WTC11 (cell line): ENCODE data around the gene KCNQ2. TPM values are rescaled to one million over a fixed set of nuclear protein-coding genes. Genes with fewer than 3 reads are reported as not detected.

Experiments used
- ATAC-seq: fragments of 200-7000 bp; cut with Tn5 transposase; 2 replicates; pipeline ENCODE4 v1.10.0; 2021; ENCODE audit warnings: mild to moderate bottlenecking, moderate library complexity
- CTCF ChIA-PET: fragments of 300-600 bp; sonication (Branson Sonifier 250); formaldehyde crosslinking; loops from one replicate; lab custom pipeline; 2021; ENCODE audit warnings: antibody characterized with exemption; lab: Charles Lee
- POLR2A ChIA-PET: fragments of 350-600 bp; sonication (Branson Sonifier 250); formaldehyde crosslinking; loops from one replicate; lab custom pipeline; 2021; ENCODE audit warnings: antibody characterized with exemption; lab: Charles Lee
- DNase-seq: peaks from one replicate; pipeline ENCODE4 v3.0.0; 2021; ENCODE audit warnings: low spot score
- H3K27ac Mint-ChIP-seq: 2 replicates; pipeline ENCODE4 v1.8.0; 2021; ENCODE audit warnings: mixed read lengths
- H3K27me3 Mint-ChIP-seq: 2 replicates; pipeline ENCODE4 v1.8.0; 2021; ENCODE audit warnings: low read depth, mild to moderate bottlenecking, moderate library complexity, mixed read lengths
- H3K36me3 Mint-ChIP-seq: 2 replicates; pipeline ENCODE4 v1.8.0; 2021; ENCODE audit warnings: mixed read lengths
- H3K4me1 Mint-ChIP-seq: 2 replicates; pipeline ENCODE4 v1.8.0; 2022; ENCODE audit warnings: mixed read lengths
- H3K4me3 Mint-ChIP-seq: 2 replicates; pipeline ENCODE4 v1.8.0; 2021; ENCODE audit warnings: mild to moderate bottlenecking, moderate library complexity, mixed read lengths
- H3K9me3 Mint-ChIP-seq: 2 replicates; pipeline ENCODE4 v1.8.0; 2021; ENCODE audit warnings: mixed read lengths
- EMX1 ChIP-seq: fragments of 250-450 bp; sonication (Bioruptor Pico); IDR thresholded peaks from 2 replicates; pipeline ENCODE4 v1.8.0; 2021; ENCODE audit warnings: mild to moderate bottlenecking
- JAZF1 ChIP-seq: fragments of 250-450 bp; sonication (Bioruptor Pico); IDR thresholded peaks from 2 replicates; pipeline ENCODE4 v1.9.0; 2021; ENCODE audit warnings: moderate library complexity, mild to moderate bottlenecking, inconsistent platforms
- JUN ChIP-seq: sonication (generic); formaldehyde crosslinking; IDR thresholded peaks from 2 replicates; pipeline ENCODE4 v1.8.0; 2023; ENCODE audit warnings: mild to moderate bottlenecking, missing genetic modification reagents
- SMAD4 ChIP-seq: sonication (generic); formaldehyde crosslinking; IDR thresholded peaks from 2 replicates; pipeline ENCODE4 v1.8.0; 2022; ENCODE audit warnings: mild to moderate bottlenecking, missing genetic modification reagents
- SP1 ChIP-seq: sonication (generic); formaldehyde crosslinking; conservative IDR thresholded peaks from 2 replicates; pipeline ENCODE4 v1.8.1; 2022; ENCODE audit warnings: missing genetic modification reagents
- ZBTB21 ChIP-seq: sonication (generic); formaldehyde crosslinking; IDR thresholded peaks from 2 replicates; pipeline ENCODE4 v1.8.1; 2023; ENCODE audit warnings: mild to moderate bottlenecking, missing genetic modification reagents, borderline replicate concordance
- total RNA-seq: library from RNA; stranded (reverse); gene quantifications from 3 replicates; pipeline ENCODE4 v1.2.3, GENCODE V29; 2021
- TF ChIP-seq, protein P1 (sequence below): sonication (generic); formaldehyde crosslinking; IDR thresholded peaks from 2 replicates; pipeline ENCODE4 v1.8.1; 2022; ENCODE audit warnings: mild to moderate bottlenecking, missing genetic modification reagents, moderate library complexity, borderline replicate concordance
- TF ChIP-seq, protein P2 (sequence below): sonication (generic); formaldehyde crosslinking; IDR thresholded peaks from 2 replicates; pipeline ENCODE4 v1.8.1; 2022; ENCODE audit warnings: low read depth, mild to moderate bottlenecking, moderate library complexity, missing genetic modification reagents, borderline replicate concordance
- TF ChIP-seq, protein P3 (sequence below): sonication (generic); formaldehyde crosslinking; IDR thresholded peaks from 2 replicates; pipeline ENCODE4 v1.8.0; 2023; ENCODE audit warnings: missing genetic modification reagents, mild to moderate bottlenecking, borderline replicate concordance
- TF ChIP-seq, protein P4 (sequence below): sonication (generic); formaldehyde crosslinking; IDR thresholded peaks from 2 replicates; pipeline ENCODE4 v1.8.0; 2022; ENCODE audit warnings: mild to moderate bottlenecking, missing genetic modification reagents
- TF ChIP-seq, protein P5 (sequence below): sonication (generic); formaldehyde crosslinking; IDR thresholded peaks from 2 replicates; pipeline ENCODE4 v1.8.1; 2023; ENCODE audit warnings: mild to moderate bottlenecking, missing genetic modification reagents
- TF ChIP-seq, protein P6 (sequence below): fragments of 250-450 bp; sonication (Bioruptor Pico); IDR thresholded peaks from 2 replicates; pipeline ENCODE4 v1.9.0; 2021; ENCODE audit warnings: mild to moderate bottlenecking
- TF ChIP-seq, protein P7 (sequence below): fragments of 250-450 bp; sonication (Bioruptor Pico); IDR thresholded peaks from 2 replicates; pipeline ENCODE4 v2.1.2; 2022; ENCODE audit warnings: mild to moderate bottlenecking, moderate library complexity
- TF ChIP-seq, protein P8 (sequence below): sonication (generic); formaldehyde crosslinking; IDR thresholded peaks from 2 replicates; pipeline ENCODE4 v1.8.0; 2022; ENCODE audit warnings: missing genetic modification reagents

KCNQ2 gene
- total RNA-seq, 1 experiment from 2014 or later, result 99.8 TPM

DNA sequence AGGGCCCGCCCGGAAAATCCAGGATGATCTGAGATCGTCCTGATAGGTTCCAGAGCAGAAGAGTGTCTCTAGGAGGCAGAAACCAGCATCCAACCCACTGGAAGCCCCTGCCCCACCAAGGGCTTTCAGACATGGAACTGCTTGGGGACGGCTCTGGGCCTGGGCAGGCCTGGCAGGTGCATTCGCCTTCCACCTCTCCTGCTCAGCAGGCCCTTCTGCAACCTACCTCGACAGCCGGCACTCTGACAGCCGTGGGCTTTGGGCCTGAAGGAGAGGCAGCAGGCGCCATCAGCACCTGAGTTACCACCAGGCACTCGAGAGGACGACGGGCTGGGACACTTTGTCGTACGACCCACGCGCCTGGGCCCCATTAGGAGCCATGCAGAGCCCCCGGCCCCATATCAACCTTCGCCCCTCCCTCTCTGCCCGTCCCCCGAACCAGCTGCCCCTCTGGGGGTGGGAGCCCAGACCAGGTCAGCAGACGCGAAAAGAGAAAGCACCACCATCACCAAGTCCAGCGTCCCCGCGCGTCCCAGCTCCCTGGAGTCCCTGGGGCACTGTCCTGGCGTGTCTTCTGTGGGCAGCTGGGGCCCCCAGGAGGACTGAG lies 44.6 kb downstream of the KCNQ2 start (continued):
- TF ChIP-seq, protein P1, sequence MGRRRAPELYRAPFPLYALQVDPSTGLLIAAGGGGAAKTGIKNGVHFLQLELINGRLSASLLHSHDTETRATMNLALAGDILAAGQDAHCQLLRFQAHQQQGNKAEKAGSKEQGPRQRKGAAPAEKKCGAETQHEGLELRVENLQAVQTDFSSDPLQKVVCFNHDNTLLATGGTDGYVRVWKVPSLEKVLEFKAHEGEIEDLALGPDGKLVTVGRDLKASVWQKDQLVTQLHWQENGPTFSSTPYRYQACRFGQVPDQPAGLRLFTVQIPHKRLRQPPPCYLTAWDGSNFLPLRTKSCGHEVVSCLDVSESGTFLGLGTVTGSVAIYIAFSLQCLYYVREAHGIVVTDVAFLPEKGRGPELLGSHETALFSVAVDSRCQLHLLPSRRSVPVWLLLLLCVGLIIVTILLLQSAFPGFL (CRISPR knock-in tag), result no peak
- TF ChIP-seq, protein P2, sequence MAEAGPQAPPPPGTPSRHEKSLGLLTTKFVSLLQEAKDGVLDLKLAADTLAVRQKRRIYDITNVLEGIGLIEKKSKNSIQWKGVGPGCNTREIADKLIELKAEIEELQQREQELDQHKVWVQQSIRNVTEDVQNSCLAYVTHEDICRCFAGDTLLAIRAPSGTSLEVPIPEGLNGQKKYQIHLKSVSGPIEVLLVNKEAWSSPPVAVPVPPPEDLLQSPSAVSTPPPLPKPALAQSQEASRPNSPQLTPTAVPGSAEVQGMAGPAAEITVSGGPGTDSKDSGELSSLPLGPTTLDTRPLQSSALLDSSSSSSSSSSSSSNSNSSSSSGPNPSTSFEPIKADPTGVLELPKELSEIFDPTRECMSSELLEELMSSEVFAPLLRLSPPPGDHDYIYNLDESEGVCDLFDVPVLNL, result no peak
- TF ChIP-seq JAZF1 (CRISPR knock-in tag) (no peak), JUN (no peak)

DNA sequence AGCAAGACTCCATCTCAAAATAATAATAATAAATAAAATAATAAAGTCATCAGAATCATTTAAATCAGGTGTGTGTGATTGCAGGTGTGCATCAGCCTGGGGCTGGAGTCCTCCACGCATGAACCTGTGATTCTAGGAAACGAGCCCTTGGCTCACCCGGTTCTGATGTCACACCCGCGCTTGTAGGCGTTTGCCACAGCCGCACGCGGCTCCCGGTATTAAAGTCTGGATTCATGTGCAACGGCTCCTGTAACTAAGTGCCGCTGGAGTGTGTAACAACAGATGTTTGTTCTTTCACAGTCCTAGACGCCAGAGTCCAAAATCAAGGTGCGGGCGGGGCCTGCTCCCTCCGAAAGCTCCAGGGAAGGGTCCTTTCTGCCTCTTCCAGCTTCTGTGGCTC lies 45.2 kb downstream of the KCNQ2 start:
- H3K27ac Mint-ChIP-seq, result no peak overlapping the region
- DNase-seq, result no peak
- H3K36me3 Mint-ChIP-seq, result peaks cover 21% of the 10 kb centered on the region
- ChIA-PET CTCF (no interaction called here), POLR2A (no interaction called here)
- no peak overlapping the region for H3K4me3 Mint-ChIP-seq
- H3K4me1 Mint-ChIP-seq, result peaks cover 3% of the 10 kb centered on the region
- no peak for ATAC-seq
- no peaks in the 10 kb centered on the region for H3K27me3 Mint-ChIP-seq
- H3K9me3 Mint-ChIP-seq, result peaks cover 8% of the 10 kb centered on the region
- TF ChIP-seq, protein P3, sequence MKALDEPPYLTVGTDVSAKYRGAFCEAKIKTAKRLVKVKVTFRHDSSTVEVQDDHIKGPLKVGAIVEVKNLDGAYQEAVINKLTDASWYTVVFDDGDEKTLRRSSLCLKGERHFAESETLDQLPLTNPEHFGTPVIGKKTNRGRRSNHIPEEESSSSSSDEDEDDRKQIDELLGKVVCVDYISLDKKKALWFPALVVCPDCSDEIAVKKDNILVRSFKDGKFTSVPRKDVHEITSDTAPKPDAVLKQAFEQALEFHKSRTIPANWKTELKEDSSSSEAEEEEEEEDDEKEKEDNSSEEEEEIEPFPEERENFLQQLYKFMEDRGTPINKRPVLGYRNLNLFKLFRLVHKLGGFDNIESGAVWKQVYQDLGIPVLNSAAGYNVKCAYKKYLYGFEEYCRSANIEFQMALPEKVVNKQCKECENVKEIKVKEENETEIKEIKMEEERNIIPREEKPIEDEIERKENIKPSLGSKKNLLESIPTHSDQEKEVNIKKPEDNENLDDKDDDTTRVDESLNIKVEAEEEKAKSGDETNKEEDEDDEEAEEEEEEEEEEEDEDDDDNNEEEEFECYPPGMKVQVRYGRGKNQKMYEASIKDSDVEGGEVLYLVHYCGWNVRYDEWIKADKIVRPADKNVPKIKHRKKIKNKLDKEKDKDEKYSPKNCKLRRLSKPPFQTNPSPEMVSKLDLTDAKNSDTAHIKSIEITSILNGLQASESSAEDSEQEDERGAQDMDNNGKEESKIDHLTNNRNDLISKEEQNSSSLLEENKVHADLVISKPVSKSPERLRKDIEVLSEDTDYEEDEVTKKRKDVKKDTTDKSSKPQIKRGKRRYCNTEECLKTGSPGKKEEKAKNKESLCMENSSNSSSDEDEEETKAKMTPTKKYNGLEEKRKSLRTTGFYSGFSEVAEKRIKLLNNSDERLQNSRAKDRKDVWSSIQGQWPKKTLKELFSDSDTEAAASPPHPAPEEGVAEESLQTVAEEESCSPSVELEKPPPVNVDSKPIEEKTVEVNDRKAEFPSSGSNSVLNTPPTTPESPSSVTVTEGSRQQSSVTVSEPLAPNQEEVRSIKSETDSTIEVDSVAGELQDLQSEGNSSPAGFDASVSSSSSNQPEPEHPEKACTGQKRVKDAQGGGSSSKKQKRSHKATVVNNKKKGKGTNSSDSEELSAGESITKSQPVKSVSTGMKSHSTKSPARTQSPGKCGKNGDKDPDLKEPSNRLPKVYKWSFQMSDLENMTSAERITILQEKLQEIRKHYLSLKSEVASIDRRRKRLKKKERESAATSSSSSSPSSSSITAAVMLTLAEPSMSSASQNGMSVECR (CRISPR knock-in tag), result no peak
- TF ChIP-seq, protein P4, sequence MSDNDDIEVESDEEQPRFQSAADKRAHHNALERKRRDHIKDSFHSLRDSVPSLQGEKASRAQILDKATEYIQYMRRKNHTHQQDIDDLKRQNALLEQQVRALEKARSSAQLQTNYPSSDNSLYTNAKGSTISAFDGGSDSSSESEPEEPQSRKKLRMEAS (CRISPR knock-in tag), result no peak
- TF ChIP-seq, protein P5, sequence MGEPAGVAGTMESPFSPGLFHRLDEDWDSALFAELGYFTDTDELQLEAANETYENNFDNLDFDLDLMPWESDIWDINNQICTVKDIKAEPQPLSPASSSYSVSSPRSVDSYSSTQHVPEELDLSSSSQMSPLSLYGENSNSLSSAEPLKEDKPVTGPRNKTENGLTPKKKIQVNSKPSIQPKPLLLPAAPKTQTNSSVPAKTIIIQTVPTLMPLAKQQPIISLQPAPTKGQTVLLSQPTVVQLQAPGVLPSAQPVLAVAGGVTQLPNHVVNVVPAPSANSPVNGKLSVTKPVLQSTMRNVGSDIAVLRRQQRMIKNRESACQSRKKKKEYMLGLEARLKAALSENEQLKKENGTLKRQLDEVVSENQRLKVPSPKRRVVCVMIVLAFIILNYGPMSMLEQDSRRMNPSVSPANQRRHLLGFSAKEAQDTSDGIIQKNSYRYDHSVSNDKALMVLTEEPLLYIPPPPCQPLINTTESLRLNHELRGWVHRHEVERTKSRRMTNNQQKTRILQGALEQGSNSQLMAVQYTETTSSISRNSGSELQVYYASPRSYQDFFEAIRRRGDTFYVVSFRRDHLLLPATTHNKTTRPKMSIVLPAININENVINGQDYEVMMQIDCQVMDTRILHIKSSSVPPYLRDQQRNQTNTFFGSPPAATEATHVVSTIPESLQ (CRISPR knock-in tag), result no peak
- TF ChIP-seq ZBTB21 (CRISPR knock-in tag), result no peak
- no peak for TF ChIP-seq EMX1 (CRISPR knock-in tag)
- TF ChIP-seq SMAD4 (CRISPR knock-in tag), result no peak
- TF ChIP-seq, protein P6, sequence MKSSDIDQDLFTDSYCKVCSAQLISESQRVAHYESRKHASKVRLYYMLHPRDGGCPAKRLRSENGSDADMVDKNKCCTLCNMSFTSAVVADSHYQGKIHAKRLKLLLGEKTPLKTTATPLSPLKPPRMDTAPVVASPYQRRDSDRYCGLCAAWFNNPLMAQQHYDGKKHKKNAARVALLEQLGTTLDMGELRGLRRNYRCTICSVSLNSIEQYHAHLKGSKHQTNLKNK, result no peak
- TF ChIP-seq SP1 (CRISPR knock-in tag), result no peak
- TF ChIP-seq, protein P2, result no peak
- TF ChIP-seq, protein P7, sequence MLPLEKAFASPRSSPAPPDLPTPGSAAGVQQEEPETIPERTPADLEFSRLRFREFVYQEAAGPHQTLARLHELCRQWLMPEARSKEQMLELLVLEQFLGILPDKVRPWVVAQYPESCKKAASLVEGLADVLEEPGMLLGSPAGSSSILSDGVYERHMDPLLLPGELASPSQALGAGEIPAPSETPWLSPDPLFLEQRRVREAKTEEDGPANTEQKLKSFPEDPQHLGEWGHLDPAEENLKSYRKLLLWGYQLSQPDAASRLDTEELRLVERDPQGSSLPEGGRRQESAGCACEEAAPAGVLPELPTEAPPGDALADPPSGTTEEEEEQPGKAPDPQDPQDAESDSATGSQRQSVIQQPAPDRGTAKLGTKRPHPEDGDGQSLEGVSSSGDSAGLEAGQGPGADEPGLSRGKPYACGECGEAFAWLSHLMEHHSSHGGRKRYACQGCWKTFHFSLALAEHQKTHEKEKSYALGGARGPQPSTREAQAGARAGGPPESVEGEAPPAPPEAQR (CRISPR knock-in tag), result no peak
- TF ChIP-seq, protein P8, sequence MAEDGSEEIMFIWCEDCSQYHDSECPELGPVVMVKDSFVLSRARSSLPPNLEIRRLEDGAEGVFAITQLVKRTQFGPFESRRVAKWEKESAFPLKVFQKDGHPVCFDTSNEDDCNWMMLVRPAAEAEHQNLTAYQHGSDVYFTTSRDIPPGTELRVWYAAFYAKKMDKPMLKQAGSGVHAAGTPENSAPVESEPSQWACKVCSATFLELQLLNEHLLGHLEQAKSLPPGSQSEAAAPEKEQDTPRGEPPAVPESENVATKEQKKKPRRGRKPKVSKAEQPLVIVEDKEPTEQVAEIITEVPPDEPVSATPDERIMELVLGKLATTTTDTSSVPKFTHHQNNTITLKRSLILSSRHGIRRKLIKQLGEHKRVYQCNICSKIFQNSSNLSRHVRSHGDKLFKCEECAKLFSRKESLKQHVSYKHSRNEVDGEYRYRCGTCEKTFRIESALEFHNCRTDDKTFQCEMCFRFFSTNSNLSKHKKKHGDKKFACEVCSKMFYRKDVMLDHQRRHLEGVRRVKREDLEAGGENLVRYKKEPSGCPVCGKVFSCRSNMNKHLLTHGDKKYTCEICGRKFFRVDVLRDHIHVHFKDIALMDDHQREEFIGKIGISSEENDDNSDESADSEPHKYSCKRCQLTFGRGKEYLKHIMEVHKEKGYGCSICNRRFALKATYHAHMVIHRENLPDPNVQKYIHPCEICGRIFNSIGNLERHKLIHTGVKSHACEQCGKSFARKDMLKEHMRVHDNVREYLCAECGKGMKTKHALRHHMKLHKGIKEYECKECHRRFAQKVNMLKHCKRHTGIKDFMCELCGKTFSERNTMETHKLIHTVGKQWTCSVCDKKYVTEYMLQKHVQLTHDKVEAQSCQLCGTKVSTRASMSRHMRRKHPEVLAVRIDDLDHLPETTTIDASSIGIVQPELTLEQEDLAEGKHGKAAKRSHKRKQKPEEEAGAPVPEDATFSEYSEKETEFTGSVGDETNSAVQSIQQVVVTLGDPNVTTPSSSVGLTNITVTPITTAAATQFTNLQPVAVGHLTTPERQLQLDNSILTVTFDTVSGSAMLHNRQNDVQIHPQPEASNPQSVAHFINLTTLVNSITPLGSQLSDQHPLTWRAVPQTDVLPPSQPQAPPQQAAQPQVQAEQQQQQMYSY (CRISPR knock-in tag), result no peak
